ENCODE results near the gene UNKL. TPM values are rescaled to one million over a fixed set of nuclear protein-coding genes. Genes with fewer than 3 reads are reported as not detected.
A peak's percentile ranks its signal among the peaks of the same experiment; 100 is the strongest.

The UNKL gene
- total and polyA plus RNA-seq, 8 donors: 4.4 to 22.1 (median 10.2) TPM

DNA sequence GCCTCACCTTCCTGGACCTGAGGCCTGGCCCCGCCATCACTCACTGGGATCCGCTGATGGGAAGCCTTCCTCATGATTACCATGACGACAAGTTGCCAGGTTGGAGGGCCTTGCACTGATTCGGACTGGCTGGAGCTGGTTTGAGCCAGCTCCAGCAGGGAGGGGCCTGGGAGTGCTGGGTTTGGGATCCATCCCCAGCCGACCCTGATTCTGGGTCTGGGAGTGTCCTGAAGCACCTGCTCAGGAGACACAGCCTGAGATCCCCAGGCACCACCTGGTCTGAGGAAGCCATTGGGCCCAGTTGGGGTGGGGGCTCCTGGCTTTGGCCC lies 86.9 kb downstream of the UNKL start:
- no peaks in the 10 kb centered on the region for H3K27me3 ChIP-seq
- intact Hi-C loops (cut with DNase I): no loop called here
- FAIRE-seq (no peak), DNase-seq (no peak), ATAC-seq (no peak)
- peaks cover 3 to 14% (median 6%) of the 10 kb centered on the region in 3 donors for H3K36me3 ChIP-seq
- no peak for TF ChIP-seq CTCF (IDR thresholded peaks at IDR 0.05)
- no peaks in the 10 kb centered on the region for H3K9me3 ChIP-seq
- no peak overlapping the region for H3K4me3 ChIP-seq
- 66 to 70% methylated on average over 5 of the region's 5 CpGs for WGBS, 2 donors
- no peak overlapping the region for H3K27ac ChIP-seq
- peaks cover 0 to 7% (median 0%) of the 10 kb centered on the region in 3 donors for H3K4me1 ChIP-seq

DNA sequence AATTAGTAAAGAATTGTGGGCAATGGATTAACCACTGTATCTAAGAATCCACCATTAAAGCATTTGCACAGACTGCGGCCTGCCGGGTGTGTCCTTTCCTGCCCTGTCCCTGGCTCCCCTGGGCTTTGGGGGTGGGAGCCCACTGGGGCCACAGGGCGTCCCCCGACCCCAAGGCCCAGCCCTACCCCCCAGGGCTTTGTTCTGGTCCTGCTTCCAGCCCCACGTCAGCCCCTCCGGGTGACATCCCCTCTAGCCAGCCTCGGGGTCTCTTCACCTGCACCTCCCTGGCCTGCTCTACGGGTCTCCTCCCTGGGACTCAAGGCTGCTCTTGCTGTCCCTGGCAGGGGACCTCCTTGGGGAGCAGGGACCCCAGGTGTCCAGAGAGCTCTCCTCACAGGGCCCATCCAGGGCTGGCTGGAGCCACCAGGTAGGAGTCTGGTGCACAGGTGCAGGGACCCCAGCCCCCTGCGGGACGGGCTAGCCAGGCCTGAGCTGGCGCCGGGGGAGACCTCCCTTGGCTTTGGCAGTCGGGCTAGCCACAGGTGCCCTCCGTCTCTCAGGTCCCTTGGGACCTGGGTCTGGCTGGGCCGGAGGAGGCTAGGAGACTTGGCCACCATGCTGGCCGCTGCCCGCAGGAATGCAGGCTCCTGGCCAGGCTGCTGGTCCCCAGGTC lies 87.4 kb downstream of the UNKL start:
- peaks cover 0 to 2% (median 0%) of the 10 kb centered on the region in 3 donors for H3K4me1 ChIP-seq
- H3K27me3 ChIP-seq: no peaks in the 10 kb centered on the region
- intact Hi-C loops (cut with DNase I): no loop called here
- no peak for FAIRE-seq
- no peak overlapping the region for H3K27ac ChIP-seq
- H3K9me3 ChIP-seq: no peaks in the 10 kb centered on the region
- peaks cover 3 to 18% (median 6%) of the 10 kb centered on the region in 3 donors for H3K36me3 ChIP-seq
- TF ChIP-seq CTCF (IDR thresholded peaks at IDR 0.05): no peak
- no peak for DNase-seq
- ATAC-seq: no peak
- H3K4me3 ChIP-seq: no peak overlapping the region
- 81 to 82% methylated on average over 17 of the region's 17 CpGs for WGBS, 2 donors

DNA sequence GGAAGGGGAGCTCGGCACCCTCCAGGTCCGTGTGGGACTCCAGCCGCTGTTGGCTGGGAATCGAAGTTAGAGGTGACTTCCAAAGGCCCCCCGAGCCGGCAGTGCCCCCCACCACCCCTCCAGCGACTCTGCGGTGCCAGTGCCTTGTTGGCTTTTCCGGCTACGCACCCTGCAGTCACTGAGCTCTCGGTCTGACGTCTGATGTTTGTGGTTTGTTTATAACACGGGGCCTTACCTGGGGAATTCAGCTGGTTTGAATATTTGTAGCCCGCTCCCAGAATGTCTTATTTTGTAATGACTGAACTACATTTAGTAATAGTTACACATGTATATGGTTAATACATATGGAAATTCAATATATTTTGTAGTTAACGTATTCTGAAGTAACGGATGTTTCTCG lies 88.1 kb downstream of the UNKL start:
- Histone ChIP-seq H3K9me3 (no peaks in the 10 kb centered on the region), H3K4me3 (no peak overlapping the region), H3K27me3 (no peaks in the 10 kb centered on the region), H3K4me1 (no peaks in the 10 kb centered on the region), H3K27ac (no peak overlapping the region), H3K36me3 (peaks cover 3 to 23% (median 6%) of the 10 kb centered on the region in 3 donors)
- whole genome bisulfite sequencing, 2 donors: 73 to 78% methylated on average over 17 of the region's 17 CpGs
- intact Hi-C loops (cut with DNase I): no loop called here
- ATAC-seq (no peak), FAIRE-seq (no peak), DNase-seq (no peak)
- no peak for TF ChIP-seq CTCF (IDR thresholded peaks at IDR 0.05)

- 75 to 82% methylated on average over 18 to 20 of the region's 20 CpGs for WGBS, 2 donors
- H3K4me3 ChIP-seq: no peak overlapping the region
- ATAC-seq (peak in 1 of 4 donors; percentile 4), FAIRE-seq (no peak), DNase-seq (no peak)
- H3K27me3 ChIP-seq: no peaks in the 10 kb centered on the region
- H3K36me3 ChIP-seq: peaks cover 3 to 28% (median 10%) of the 10 kb centered on the region in 3 donors
- no peaks in the 10 kb centered on the region for H3K4me1 ChIP-seq
- intact Hi-C loops (cut with DNase I): no loop called here
- H3K9me3 ChIP-seq: no peaks in the 10 kb centered on the region
- TF ChIP-seq CTCF (IDR thresholded peaks at IDR 0.05): no peak
- no peak overlapping the region for H3K27ac ChIP-seq
Measured at GRCh38 chr16:1325673-1326371, 88.7 kb downstream of the UNKL start.

- no peak for TF ChIP-seq CTCF (IDR thresholded peaks at IDR 0.05)
- Histone ChIP-seq H3K4me3 (no peak overlapping the region), H3K27ac (no peak overlapping the region), H3K9me3 (no peaks in the 10 kb centered on the region), H3K4me1 (no peaks in the 10 kb centered on the region), H3K36me3 (peaks cover 3 to 33% (median 16%) of the 10 kb centered on the region in 3 donors), H3K27me3 (no peaks in the 10 kb centered on the region)
- WGBS, 2 donors: 91 to 92% methylated on average over 15 of the region's 15 CpGs
- ATAC-seq (no peak), FAIRE-seq (no peak), DNase-seq (no peak)
- intact Hi-C loops (cut with DNase I): no loop called here
Measured at GRCh38 chr16:1325261-1325660, 89.2 kb downstream of the UNKL start.

Data from pancreas (tissue), 10 donors.